ENCODE results near the gene SOX12.

The SOX12 gene

GRCh38 chr20:312067-312466 is 13.3 kb upstream of the SOX12 start:
- Histone ChIP-seq H3K36me3 (ENCODE audit: control insufficient read depth in 1 of 2, insufficient read depth in 2 of 2, low read length in 2 of 2) (no peaks in the 10 kb centered on the region), H3K4me1 (ENCODE audit: control insufficient read depth in 1 of 2, insufficient read depth in 2 of 2, low read length in 2 of 2) (peaks cover 0 to 6% of the 10 kb centered on the region in 2 experiments), H3K79me1 (ENCODE audit: low read length) (peaks cover 8% of the 10 kb centered on the region), H3K9me3 (ENCODE audit: insufficient read depth, low read depth, low read length) (no peaks in the 10 kb centered on the region), H4K8ac (ENCODE audit: low read depth, low read length) (no peak overlapping the region), H3K4ac (ENCODE audit: low read depth, low read length) (no peak overlapping the region), H2AFZ (ENCODE audit: insufficient read depth, low read length, poor library complexity) (no peak overlapping the region), H2BK12ac (ENCODE audit: low read length) (no peak overlapping the region), H3K9ac (ENCODE audit: low read length) (no peak overlapping the region), H2BK5ac (ENCODE audit: low read depth, low read length, poor library complexity) (no peak overlapping the region), H3K4me3 (ENCODE audit: low read depth, low read length) (no peak overlapping the region), H3K79me2 (ENCODE audit: control insufficient read depth, insufficient read depth, low read length, poor library complexity) (no peaks in the 10 kb centered on the region), H3K27ac (ENCODE audit: low read depth, low read length) (no peak overlapping the region), H3K18ac (ENCODE audit: low read length) (no peak overlapping the region), H2BK120ac (ENCODE audit: insufficient read depth, low read length, poor library complexity) (no peak overlapping the region), H2AK5ac (ENCODE audit: low read length) (no peak overlapping the region), H3K4me2 (ENCODE audit: low read length) (no peak overlapping the region), H3K23ac (ENCODE audit: low read length) (no peak overlapping the region), H4K12ac (ENCODE audit: low read depth, low read length) (no peak overlapping the region), H3K14ac (ENCODE audit: low read length) (no peak overlapping the region), H3K27me3 (ENCODE audit: insufficient read depth, low read length) (no peaks in the 10 kb centered on the region), H4K91ac (ENCODE audit: low read depth, low read length) (no peak overlapping the region)
- WGBS (ENCODE audit: extremely low coverage, insufficient coverage, insufficient read length) = no CpG with 5 or more reads among the region's 8 CpGs
- no peak for DNase-seq

GRCh38 chr20:312866-313265 is 12.5 kb upstream of the SOX12 start:
- Histone ChIP-seq H3K79me1 (ENCODE audit: low read length) (peaks cover 8% of the 10 kb centered on the region), H3K4me3 (ENCODE audit: low read depth, low read length) (no peak overlapping the region), H2BK5ac (ENCODE audit: low read depth, low read length, poor library complexity) (no peak overlapping the region), H3K23ac (ENCODE audit: low read length) (no peak overlapping the region), H4K8ac (ENCODE audit: low read depth, low read length) (no peak overlapping the region), H2AK5ac (ENCODE audit: low read length) (no peak overlapping the region), H2AFZ (ENCODE audit: insufficient read depth, low read length, poor library complexity) (no peak overlapping the region), H3K36me3 (ENCODE audit: control insufficient read depth in 1 of 2, insufficient read depth in 2 of 2, low read length in 2 of 2) (no peaks in the 10 kb centered on the region), H3K14ac (ENCODE audit: low read length) (no peak overlapping the region), H3K27ac (ENCODE audit: low read depth, low read length) (no peak overlapping the region), H3K9me3 (ENCODE audit: insufficient read depth, low read depth, low read length) (no peaks in the 10 kb centered on the region), H3K4me1 (ENCODE audit: control insufficient read depth in 1 of 2, insufficient read depth in 2 of 2, low read length in 2 of 2) (peaks cover 0 to 6% of the 10 kb centered on the region in 2 experiments), H3K18ac (ENCODE audit: low read length) (no peak overlapping the region), H2BK120ac (ENCODE audit: insufficient read depth, low read length, poor library complexity) (no peak overlapping the region), H3K4me2 (ENCODE audit: low read length) (no peak overlapping the region), H4K12ac (ENCODE audit: low read depth, low read length) (no peak overlapping the region), H3K4ac (ENCODE audit: low read depth, low read length) (no peak overlapping the region), H3K9ac (ENCODE audit: low read length) (no peak overlapping the region), H4K91ac (ENCODE audit: low read depth, low read length) (no peak overlapping the region), H3K27me3 (ENCODE audit: insufficient read depth, low read length) (no peaks in the 10 kb centered on the region), H3K79me2 (ENCODE audit: control insufficient read depth, insufficient read depth, low read length, poor library complexity) (no peaks in the 10 kb centered on the region), H2BK12ac (ENCODE audit: low read length) (no peak overlapping the region)
- DNase-seq = no peak
- WGBS (ENCODE audit: extremely low coverage, insufficient coverage, insufficient read length) = no CpG with 5 or more reads among the region's 1 CpG

GRCh38 chr20:313402-313801 is 11.9 kb upstream of the SOX12 start:
- H2BK12ac ChIP-seq (ENCODE audit: low read length) = no peak overlapping the region
- no peaks in the 10 kb centered on the region for H3K36me3 ChIP-seq (ENCODE audit: control insufficient read depth in 1 of 2, insufficient read depth in 2 of 2, low read length in 2 of 2)
- WGBS (ENCODE audit: extremely low coverage, insufficient coverage, insufficient read length) = no CpG with 5 or more reads among the region's 5 CpGs
- H3K9ac ChIP-seq (ENCODE audit: low read length) = no peak overlapping the region
- H2BK120ac ChIP-seq (ENCODE audit: insufficient read depth, low read length, poor library complexity) = no peak overlapping the region
- H3K23ac ChIP-seq (ENCODE audit: low read length) = no peak overlapping the region
- H4K8ac ChIP-seq (ENCODE audit: low read depth, low read length) = no peak overlapping the region
- H3K18ac ChIP-seq (ENCODE audit: low read length) = no peak overlapping the region
- no peak overlapping the region for H4K12ac ChIP-seq (ENCODE audit: low read depth, low read length)
- no peaks in the 10 kb centered on the region for H3K79me2 ChIP-seq (ENCODE audit: control insufficient read depth, insufficient read depth, low read length, poor library complexity)
- no peak overlapping the region for H3K4me2 ChIP-seq (ENCODE audit: low read length)
- H2AFZ ChIP-seq (ENCODE audit: insufficient read depth, low read length, poor library complexity) = no peak overlapping the region
- peaks cover 8% of the 10 kb centered on the region for H3K79me1 ChIP-seq (ENCODE audit: low read length)
- peaks cover 0 to 6% of the 10 kb centered on the region in 2 experiments for H3K4me1 ChIP-seq (ENCODE audit: control insufficient read depth in 1 of 2, insufficient read depth in 2 of 2, low read length in 2 of 2)
- H3K9me3 ChIP-seq (ENCODE audit: insufficient read depth, low read depth, low read length) = no peaks in the 10 kb centered on the region
- H3K27ac ChIP-seq (ENCODE audit: low read depth, low read length) = no peak overlapping the region
- DNase-seq = no peak
- H2BK5ac ChIP-seq (ENCODE audit: low read depth, low read length, poor library complexity) = no peak overlapping the region
- no peak overlapping the region for H3K14ac ChIP-seq (ENCODE audit: low read length)
- H3K4me3 ChIP-seq (ENCODE audit: low read depth, low read length) = no peak overlapping the region
- no peak overlapping the region for H3K4ac ChIP-seq (ENCODE audit: low read depth, low read length)
- H3K27me3 ChIP-seq (ENCODE audit: insufficient read depth, low read length) = no peaks in the 10 kb centered on the region
- no peak overlapping the region for H4K91ac ChIP-seq (ENCODE audit: low read depth, low read length)
- H2AK5ac ChIP-seq (ENCODE audit: low read length) = no peak overlapping the region

GRCh38 chr20:313948-314347 is 11.4 kb upstream of the SOX12 start:
- Histone ChIP-seq H4K91ac (ENCODE audit: low read depth, low read length) (no peak overlapping the region), H3K27me3 (ENCODE audit: insufficient read depth, low read length) (no peaks in the 10 kb centered on the region), H3K18ac (ENCODE audit: low read length) (no peak overlapping the region), H3K4me1 (ENCODE audit: control insufficient read depth in 1 of 2, insufficient read depth in 2 of 2, low read length in 2 of 2) (peaks cover 0 to 6% of the 10 kb centered on the region in 2 experiments), H3K36me3 (ENCODE audit: control insufficient read depth in 1 of 2, insufficient read depth in 2 of 2, low read length in 2 of 2) (no peaks in the 10 kb centered on the region), H3K14ac (ENCODE audit: low read length) (no peak overlapping the region), H3K9ac (ENCODE audit: low read length) (no peak overlapping the region), H3K79me1 (ENCODE audit: low read length) (peaks cover 8% of the 10 kb centered on the region), H4K12ac (ENCODE audit: low read depth, low read length) (no peak overlapping the region), H3K4ac (ENCODE audit: low read depth, low read length) (no peak overlapping the region), H3K4me3 (ENCODE audit: low read depth, low read length) (no peak overlapping the region), H2AFZ (ENCODE audit: insufficient read depth, low read length, poor library complexity) (no peak overlapping the region), H4K8ac (ENCODE audit: low read depth, low read length) (no peak overlapping the region), H2BK5ac (ENCODE audit: low read depth, low read length, poor library complexity) (no peak overlapping the region), H3K9me3 (ENCODE audit: insufficient read depth, low read depth, low read length) (no peaks in the 10 kb centered on the region), H3K27ac (ENCODE audit: low read depth, low read length) (no peak overlapping the region), H2AK5ac (ENCODE audit: low read length) (no peak overlapping the region), H3K4me2 (ENCODE audit: low read length) (no peak overlapping the region), H3K23ac (ENCODE audit: low read length) (no peak overlapping the region), H3K79me2 (ENCODE audit: control insufficient read depth, insufficient read depth, low read length, poor library complexity) (no peaks in the 10 kb centered on the region), H2BK120ac (ENCODE audit: insufficient read depth, low read length, poor library complexity) (no peak overlapping the region), H2BK12ac (ENCODE audit: low read length) (no peak overlapping the region)
- DNase-seq = no peak
